GM23248 (cell line): ENCODE measurements around the gene C10orf71. TPM values are rescaled to one million over a fixed set of nuclear protein-coding genes. Genes with fewer than 3 reads are reported as not detected.

Experiments used
- DNase-seq: peaks from one replicate; pipeline ENCODE4 v3.0.0-alpha.2; 2015
- H2AFZ ChIP-seq: fragments of 200-600 bp; sonication (generic); 2 replicates; pipeline ENCODE4 v1.6.1; 2016; ENCODE audit warnings: antibody characterized with exemption
- H3F3A ChIP-seq: fragments of 200-600 bp; sonication (generic); 2 replicates; pipeline ENCODE4 v1.6.1; 2016; ENCODE audit warnings: mild to moderate bottlenecking, antibody characterized with exemption, mixed run types; ENCODE audit not compliant: insufficient read depth
- H3K27ac ChIP-seq: fragments of 200-600 bp; sonication (generic); 2 replicates; pipeline ENCODE4 v1.5.1; 2016; ENCODE audit warnings: mild to moderate bottlenecking
- H3K27me3 ChIP-seq: fragments of 200-600 bp; sonication (generic); replicated peaks from 2 replicates; pipeline ENCODE4 v1.6.1; 2016; ENCODE audit warnings: mild to moderate bottlenecking; ENCODE audit not compliant: insufficient read depth
- H3K36me3 ChIP-seq: fragments of 200-600 bp; sonication (generic); 2 replicates; pipeline ENCODE4 v1.6.1; 2016; ENCODE audit warnings: low read depth, mild to moderate bottlenecking
- H3K4me1 ChIP-seq: fragments of 200-600 bp; sonication (generic); 2 replicates; pipeline ENCODE4 v1.6.1; 2016; ENCODE audit warnings: mild to moderate bottlenecking; ENCODE audit not compliant: insufficient read depth
- H3K4me2 ChIP-seq: fragments of 200-600 bp; sonication (generic); one replicate; pipeline ENCODE4 v1.6.1; 2016; ENCODE audit warnings: mild to moderate bottlenecking; ENCODE audit not compliant: unreplicated experiment
- H3K4me3 ChIP-seq: fragments of 200-600 bp; sonication (generic); 2 replicates; pipeline ENCODE4 v1.5.1; 2016; ENCODE audit warnings: mild to moderate bottlenecking
- H3K79me2 ChIP-seq: fragments of 200-600 bp; sonication (generic); 2 replicates; pipeline ENCODE4 v1.6.1; 2016; ENCODE audit warnings: mild to moderate bottlenecking; ENCODE audit not compliant: insufficient read depth
- H3K9ac ChIP-seq: fragments of 200-600 bp; sonication (generic); 2 replicates; pipeline ENCODE4 v1.6.1; 2016; ENCODE audit warnings: mild to moderate bottlenecking
- H3K9me2 ChIP-seq: fragments of 200-600 bp; sonication (generic); 2 replicates; pipeline ENCODE4 v1.6.1; 2016; ENCODE audit warnings: mixed run types, mild to moderate bottlenecking, moderate library complexity; ENCODE audit not compliant: insufficient read depth
- H3K9me3 ChIP-seq: fragments of 200-600 bp; sonication (generic); one replicate; pipeline ENCODE4 v1.6.1; 2017; ENCODE audit warnings: low read depth
- H4K20me1 ChIP-seq: fragments of 200-600 bp; sonication (generic); 2 replicates; pipeline ENCODE4 v1.6.0; 2016; ENCODE audit not compliant: insufficient read depth
- EZH2 ChIP-seq: fragments of 200-600 bp; sonication (generic); IDR thresholded peaks from 2 replicates; pipeline ENCODE4 v1.6.1; 2018; ENCODE audit warnings: antibody characterized with exemption, mild to moderate bottlenecking; ENCODE audit not compliant: insufficient read depth, poor library complexity, severe bottlenecking
- EZH2phosphoT487 ChIP-seq: fragments of 200-600 bp; sonication (generic); IDR thresholded peaks from 2 replicates; pipeline ENCODE4 v1.6.1; 2018; ENCODE audit warnings: antibody characterized with exemption, moderate library complexity, mild to moderate bottlenecking, low read depth; ENCODE audit not compliant: insufficient read depth
- WGBS, 2 experiments: methylation state at CpG; one replicate each; pipeline ENCODE4 v1.1.6; 2015 to 2017; ENCODE audit warnings: low lambda C conversion rate in 2 of 2, low coverage in 1 of 2; ENCODE audit errors: missing lambda C conversion rate in 2 of 2; 5-methylcytosine and 5-hydroxymethylcytosine counted together
- in situ Hi-C: fragments of 300-500 bp; cut with MboI; formaldehyde crosslinking; loops from 2 replicates; pipeline ENCODE4 v1.15.0; 2020
- polyA plus RNA-seq: library from polyadenylated mRNA; unstranded; fragments of >200 nt; fragmentation: Nextera tagmentation; extraction: Ambion mirVana; gene quantifications from 2 replicates; pipeline ENCODE4 v1.2.1, GENCODE V29; 2016
- total RNA-seq: library from RNA; depleted of rRNA; stranded (reverse); fragments of >200 nt; shearing (Covaris generic); gene quantifications from 2 replicates; pipeline ENCODE4 v1.2.3, GENCODE V29; 2014

Gene C10orf71
- total and polyA plus RNA-seq, 2 experiments from 2014 or later: not detected

GRCh38 chr10:49347827-49348226 lies 48.9 kb downstream of the C10orf71 start:
- H3K9me2 ChIP-seq: no peaks in the 10 kb centered on the region
- no peak overlapping the region for H2AFZ ChIP-seq
- H3K27ac ChIP-seq: no peak overlapping the region
- in situ Hi-C loops: no loop called here
- H3K79me2 ChIP-seq: no peaks in the 10 kb centered on the region
- TF ChIP-seq EZH2 (no peak), EZH2phosphoT487 (no peak)
- no peaks in the 10 kb centered on the region for H3K4me1 ChIP-seq
- no peaks in the 10 kb centered on the region for H3F3A ChIP-seq
- no peaks in the 10 kb centered on the region for H3K36me3 ChIP-seq
- DNase-seq: no peak
- no peak overlapping the region for H3K4me2 ChIP-seq
- peaks cover 14% of the 10 kb centered on the region for H3K27me3 ChIP-seq
- WGBS, 2 experiments: 25 to 44% methylated on average over 3 of the region's 3 CpGs
- H3K4me3 ChIP-seq: no peak overlapping the region
- no peaks in the 10 kb centered on the region for H3K9me3 ChIP-seq
- H3K9ac ChIP-seq: no peak overlapping the region
- H4K20me1 ChIP-seq: no peaks in the 10 kb centered on the region

GRCh38 chr10:49348593-49348992 lies 49.6 kb downstream of the C10orf71 start:
- Histone ChIP-seq H3K79me2 (no peaks in the 10 kb centered on the region), H3K9ac (no peak overlapping the region), H3K9me2 (no peaks in the 10 kb centered on the region), H3K27ac (no peak overlapping the region), H3K9me3 (no peaks in the 10 kb centered on the region), H3K4me3 (no peak overlapping the region), H3K4me1 (no peaks in the 10 kb centered on the region), H3K27me3 (peaks cover 14% of the 10 kb centered on the region), H3K36me3 (no peaks in the 10 kb centered on the region), H2AFZ (no peak overlapping the region), H4K20me1 (no peaks in the 10 kb centered on the region), H3F3A (no peaks in the 10 kb centered on the region), H3K4me2 (no peak overlapping the region)
- 11 to 20% methylated on average over 2 of the region's 2 CpGs for WGBS, 2 experiments
- no peak for TF ChIP-seq EZH2
- TF ChIP-seq EZH2phosphoT487: no peak
- in situ Hi-C loops: no loop called here
- DNase-seq: no peak

- H3K4me1 ChIP-seq: no peaks in the 10 kb centered on the region
- no peaks in the 10 kb centered on the region for H3K9me2 ChIP-seq
Observed at GRCh38 chr10:49349390-49349789, 50.4 kb downstream of the C10orf71 start.

GRCh38 chr10:49350138-49350537 lies 51.2 kb downstream of the C10orf71 start:
- in situ Hi-C loops: no loop called here
- Histone ChIP-seq H3K27me3 (peaks cover 14% of the 10 kb centered on the region; the same call in 1 of the 2 replicates), H3K9me3 (no peaks in the 10 kb centered on the region), H2AFZ (no peak overlapping the region), H3K9me2 (no peaks in the 10 kb centered on the region), H3K79me2 (no peaks in the 10 kb centered on the region), H3K4me1 (no peaks in the 10 kb centered on the region), H3K36me3 (no peaks in the 10 kb centered on the region), H3F3A (no peaks in the 10 kb centered on the region), H3K4me2 (no peak overlapping the region), H4K20me1 (no peaks in the 10 kb centered on the region), H3K9ac (no peak overlapping the region), H3K4me3 (no peak overlapping the region), H3K27ac (no peak overlapping the region)
- TF ChIP-seq EZH2phosphoT487 (no peak), EZH2 (no peak)
- DNase-seq: no peak

More at GRCh38 chr10:49349390-49349789, 50.4 kb downstream of the C10orf71 start:
- Histone ChIP-seq H3K27me3 (peaks cover 14% of the 10 kb centered on the region), H3K9ac (no peak overlapping the region), H3K79me2 (no peaks in the 10 kb centered on the region), H2AFZ (no peak overlapping the region), H3K27ac (no peak overlapping the region), H3F3A (no peaks in the 10 kb centered on the region), H3K4me2 (no peak overlapping the region), H4K20me1 (no peaks in the 10 kb centered on the region), H3K4me3 (no peak overlapping the region), H3K9me3 (no peaks in the 10 kb centered on the region), H3K36me3 (no peaks in the 10 kb centered on the region)
- WGBS, 2 experiments: 61 to 72% methylated on average over 2 to 4 of the region's 4 CpGs
- no peak for TF ChIP-seq EZH2
- no peak for TF ChIP-seq EZH2phosphoT487
- no peak for DNase-seq
- in situ Hi-C loops: no loop called here
